GM19023 (cell line): ENCODE results near the gene DTX2.
"Not testable (repeated sequence)": the region's sequence is repeated elsewhere in the genome, so short reads cannot be mapped to it uniquely, and the experiment has no call there.

Experiments used
- ATAC-seq: cut with Tn5 transposase; IDR thresholded peaks from one replicate; pipeline ENCODE4 v1.9.1; 2021; ENCODE audit warnings: mild to moderate bottlenecking, moderate library complexity; ENCODE audit not compliant: unreplicated experiment

Gene DTX2

GRCh38 chr7:76485822-76486610 is 24.5 kb downstream of the DTX2 start:
- ATAC-seq: peak; percentile 11

- ATAC-seq: peak; percentile 99
Observed at GRCh38 chr7:76486618-76487017, 25.1 kb downstream of the DTX2 start.

- ATAC-seq: not testable (repeated sequence)
Observed at GRCh38 chr7:76487969-76488368, 26.5 kb downstream of the DTX2 start.

- not testable (repeated sequence) for ATAC-seq
Observed at GRCh38 chr7:76492139-76492538, 30.6 kb downstream of the DTX2 start.

GRCh38 chr7:76495717-76496116 is 34.2 kb downstream of the DTX2 start:
- not testable (repeated sequence) for ATAC-seq

GRCh38 chr7:76497918-76498582 is 36.5 kb downstream of the DTX2 start:
- ATAC-seq: not testable (repeated sequence)

GRCh38 chr7:76498583-76499200 is 37.2 kb downstream of the DTX2 start:
- ATAC-seq: not testable (repeated sequence)

GRCh38 chr7:76499201-76499923 is 37.9 kb downstream of the DTX2 start:
- not testable (repeated sequence) for ATAC-seq

GRCh38 chr7:76499924-76500241 is 38.4 kb downstream of the DTX2 start:
- not testable (repeated sequence) for ATAC-seq

- ATAC-seq: not testable (repeated sequence)
Observed at GRCh38 chr7:76502224-76502623, 40.7 kb downstream of the DTX2 start.

GRCh38 chr7:76502836-76503235 is 41.3 kb downstream of the DTX2 start:
- not testable (repeated sequence) for ATAC-seq

- not testable (repeated sequence) for ATAC-seq
Observed at GRCh38 chr7:76503244-76503643, 41.7 kb downstream of the DTX2 start.

- not testable (repeated sequence) for ATAC-seq
Observed at GRCh38 chr7:76504351-76505167, 43.0 kb downstream of the DTX2 start.

GRCh38 chr7:76505168-76506080 is 43.9 kb downstream of the DTX2 start:
- ATAC-seq: no peak

- no peak for ATAC-seq
Observed at GRCh38 chr7:76506081-76506440, 44.6 kb downstream of the DTX2 start.

- ATAC-seq: not testable (repeated sequence)
Observed at GRCh38 chr7:76506643-76507042, 45.1 kb downstream of the DTX2 start.

- no peak for ATAC-seq
Observed at GRCh38 chr7:76507723-76508406, 46.4 kb downstream of the DTX2 start.

- ATAC-seq: no peak
Observed at GRCh38 chr7:76509931-76510877, 48.7 kb downstream of the DTX2 start, which contains the start of gene UPK3B. Gene UPK3B (plus strand): TSS chr7:76510552. CDS start chr7:76510653, 101 bp downstream.
